NT2/D1 (cell line): ENCODE results near the gene PNPLA7.
"Not testable (repeated sequence)": the region's sequence is repeated elsewhere in the genome, so short reads cannot be mapped to it uniquely, and the experiment has no call there.

ENCODE experiments used
- DNase-seq: peaks from one replicate; pipeline ENCODE4 v3.0.0-alpha.2; 2011; ENCODE audit warnings: low read depth, low spot score
- H3K27me3 ChIP-seq: 2 replicates; pipeline ENCODE4 v1.6.0; 2011; ENCODE audit warnings: mild to moderate bottlenecking; ENCODE audit not compliant: insufficient read length, insufficient read depth
- H3K36me3 ChIP-seq: 2 replicates; pipeline ENCODE4 v1.6.1; 2011; ENCODE audit warnings: mild to moderate bottlenecking, low read length, mixed read lengths; ENCODE audit not compliant: insufficient read depth, insufficient read length
- H3K4me1 ChIP-seq: 2 replicates; pipeline ENCODE4 v1.5.1; 2011; ENCODE audit not compliant: insufficient read depth, insufficient read length
- H3K4me3 ChIP-seq: 2 replicates; pipeline ENCODE4 v1.5.1; 2011; ENCODE audit warnings: low read depth; ENCODE audit not compliant: insufficient read length
- H3K9ac ChIP-seq: 2 replicates; pipeline ENCODE4 v1.6.0; 2011; ENCODE audit warnings: low read depth; ENCODE audit not compliant: insufficient read length
- H3K9me3 ChIP-seq: 2 replicates; pipeline ENCODE4 v1.5.1; 2011; ENCODE audit warnings: mild to moderate bottlenecking, low read length; ENCODE audit not compliant: insufficient read depth
- SUZ12 ChIP-seq: IDR thresholded peaks from 2 replicates; pipeline ENCODE4 v1.6.1; 2011; ENCODE audit not compliant: insufficient read length, insufficient read depth; ENCODE audit errors: extremely low read depth
- YY1 ChIP-seq: IDR thresholded peaks from 2 replicates; pipeline ENCODE4 v1.6.1; 2011; ENCODE audit not compliant: insufficient read length, insufficient read depth
- ZNF274 ChIP-seq: IDR thresholded peaks from 2 replicates; pipeline ENCODE4 v1.6.1; 2011; ENCODE audit warnings: mild to moderate bottlenecking, low read depth, low read length

The PNPLA7 gene

GRCh38 chr9:137550231-137550621 lies at the start of gene PNPLA7:
Gene PNPLA7, minus strand, starts transcription at chr9:137550402. Its CDS starts 205 bp downstream, at chr9:137550197.
- TF ChIP-seq SUZ12 (no peak), YY1 (no peak), ZNF274 (no peak)
- Histone ChIP-seq H3K4me1 (peaks cover 2% of the 10 kb centered on the region), H3K9ac (peak within 1 kb of the TSS; percentile 77), H3K36me3 (peaks cover 29% of the 10 kb centered on the region), H3K4me3 (peak within 1 kb of the TSS; percentile 59), H3K27me3 (no peaks in the 10 kb centered on the region), H3K9me3 (peaks cover 16% of the 10 kb centered on the region; the same call in 1 of the 2 replicates)
- DNase-seq = peak; percentile 74

- H3K9ac ChIP-seq = no peak overlapping the region
- no peaks in the 10 kb centered on the region for H3K9me3 ChIP-seq
- no peak overlapping the region for H3K4me3 ChIP-seq
- H3K36me3 ChIP-seq = no peaks in the 10 kb centered on the region
- no peak for DNase-seq
- peaks cover 2% of the 10 kb centered on the region for H3K27me3 ChIP-seq
- peaks cover 3% of the 10 kb centered on the region for H3K4me1 ChIP-seq
- TF ChIP-seq SUZ12 (no peak), YY1 (no peak), ZNF274 (no peak)
Observed at GRCh38 chr9:137598943-137599342, 48.7 kb upstream of the PNPLA7 start.

GRCh38 chr9:137596577-137596976 lies 46.4 kb upstream of the PNPLA7 start:
- H3K9me3 ChIP-seq = not testable (repeated sequence)

GRCh38 chr9:137593176-137593575 lies 43.0 kb upstream of the PNPLA7 start:
- peaks cover 19% of the 10 kb centered on the region for H3K4me1 ChIP-seq
- H3K9me3 ChIP-seq = no peaks in the 10 kb centered on the region
- H3K9ac ChIP-seq = peak overlapping the region; percentile 36
- H3K4me3 ChIP-seq = no peak overlapping the region
- DNase-seq = no peak
- TF ChIP-seq SUZ12 = no peak
- no peak for TF ChIP-seq ZNF274
- no peak for TF ChIP-seq YY1
- H3K27me3 ChIP-seq = no peaks in the 10 kb centered on the region
- H3K36me3 ChIP-seq = peaks cover 17% of the 10 kb centered on the region

More at GRCh38 chr9:137596577-137596976, 46.4 kb upstream of the PNPLA7 start:
- H3K9ac ChIP-seq, DNase-seq, H3K27me3 ChIP-seq, H3K36me3 ChIP-seq, H3K4me1 ChIP-seq, H3K4me3 ChIP-seq: not testable (repeated sequence)

GRCh38 chr9:137592767-137593166 lies 42.6 kb upstream of the PNPLA7 start:
- TF ChIP-seq SUZ12 = no peak
- no peak for TF ChIP-seq ZNF274
- no peak for TF ChIP-seq YY1
- H3K36me3 ChIP-seq = peaks cover 21% of the 10 kb centered on the region
- DNase-seq = no peak
- peaks cover 19% of the 10 kb centered on the region for H3K4me1 ChIP-seq
- no peaks in the 10 kb centered on the region for H3K9me3 ChIP-seq
- H3K4me3 ChIP-seq = no peak overlapping the region
- H3K9ac ChIP-seq = peak overlapping the region; percentile 36
- no peaks in the 10 kb centered on the region for H3K27me3 ChIP-seq

GRCh38 chr9:137590469-137591383 lies 40.5 kb upstream of the PNPLA7 start, which contains the start of gene ZMYND19:
Gene ZMYND19, minus strand, starts transcription at chr9:137590512. Its CDS starts 249 bp downstream, at chr9:137590263.
- Histone ChIP-seq H3K36me3 (peaks cover 42% of the 10 kb centered on the region), H3K9ac (peak within 1 kb of the TSS; percentile 99), H3K9me3 (no peaks in the 10 kb centered on the region), H3K4me3 (peak within 1 kb of the TSS; percentile 96), H3K27me3 (no peaks in the 10 kb centered on the region), H3K4me1 (peaks cover 22% of the 10 kb centered on the region)
- DNase-seq = peak; percentile 77
- TF ChIP-seq ZNF274 (no peak), SUZ12 (no peak), YY1 (no peak)

- DNase-seq = no peak
- H3K9ac ChIP-seq = peak overlapping the region; percentile 99
- TF ChIP-seq ZNF274 = no peak
- H3K4me1 ChIP-seq = peaks cover 22% of the 10 kb centered on the region
- no peaks in the 10 kb centered on the region for H3K27me3 ChIP-seq
- peaks cover 48% of the 10 kb centered on the region for H3K36me3 ChIP-seq
- H3K4me3 ChIP-seq = peak overlapping the region; percentile 96
- H3K9me3 ChIP-seq = no peaks in the 10 kb centered on the region
Observed at GRCh38 chr9:137590123-137590468, 39.9 kb upstream of the PNPLA7 start.
